Prostate gland (tissue), 2 donors: Measurements from ENCODE around the gene ZNF804A. TPM values are rescaled to one million over a fixed set of nuclear protein-coding genes. Genes with fewer than 3 reads are reported as not detected.

Experiments used
- DNase-seq: peaks from one replicate; pipeline ENCODE4 v3.0.0-alpha.2; 2019; ENCODE audit warnings: low spot score
- H3K27ac ChIP-seq, 2 donors: fragments of 200-600 bp; sonication (generic); 2 replicates each; pipeline ENCODE4 v1.5.1; 2017 to 2019
- H3K27me3 ChIP-seq: fragments of 200-600 bp; sonication (generic); replicated peaks from 2 replicates; pipeline ENCODE4 v1.5.1; 2019; ENCODE audit not compliant: insufficient read depth
- H3K36me3 ChIP-seq, 2 donors: fragments of 200-600 bp; sonication (generic); 1 replicate in 1 of 2; 2 replicates in 1 of 2; pipeline versions ENCODE4 v1.5.1 to v1.8.1; 2017 to 2019
- H3K4me1 ChIP-seq: fragments of 200-600 bp; sonication (generic); replicated peaks from 2 replicates; pipeline ENCODE4 v1.5.1; 2019
- H3K4me3 ChIP-seq, 2 donors: fragments of 200-600 bp; sonication (generic); 2 replicates each; pipeline ENCODE4 v1.5.1; 2017 to 2019
- H3K9me3 ChIP-seq: fragments of 200-600 bp; sonication (generic); 2 replicates; pipeline ENCODE4 v1.5.1; 2017
- POLR2A ChIP-seq: fragments of 450-650 bp; IDR thresholded peaks from one replicate; pipeline ENCODE4 v1.6.1; 2016; ENCODE audit warnings: antibody characterized with exemption, mild to moderate bottlenecking
- POLR2AphosphoS5 ChIP-seq: sonication (generic); formaldehyde crosslinking; IDR thresholded peaks from one replicate; pipeline ENCODE4 v1.6.1; 2017; ENCODE audit warnings: antibody characterized with exemption
- WGBS: methylation state at CpG from one replicate; pipeline ENCODE4 v1.1.5; 2018; 5-methylcytosine and 5-hydroxymethylcytosine counted together
- intact Hi-C: fragments of 100-400 bp; cut with DNase I; formaldehyde crosslinking; loops from one replicate; pipeline ENCODE4 v1.14.2; 2022
- total RNA-seq, 2 donors: library from RNA; depleted of rRNA; stranded (reverse); fragments of >200 nt; gene quantifications; one replicate each; pipeline ENCODE4 v1.1.0, GENCODE V29; 2016
- TF ChIP-seq, protein P1 (sequence below), 4 experiments: fragments of 200-600 bp in 2 of 4; fragments of 450-650 bp in 2 of 4; sonication (generic) in 2 of 4; IDR thresholded peaks; 1 replicate in 3 of 4; 2 replicates in 1 of 4; pipeline ENCODE4 v1.5.1; 2016 to 2019; ENCODE audit warnings: antibody characterized with exemption in 4 of 4, mild to moderate bottlenecking in 2 of 4, moderate library complexity in 2 of 4

ZNF804A gene
- total RNA-seq, 2 donors from 2014 or later: 0.41 to 0.80 TPM

DNA sequence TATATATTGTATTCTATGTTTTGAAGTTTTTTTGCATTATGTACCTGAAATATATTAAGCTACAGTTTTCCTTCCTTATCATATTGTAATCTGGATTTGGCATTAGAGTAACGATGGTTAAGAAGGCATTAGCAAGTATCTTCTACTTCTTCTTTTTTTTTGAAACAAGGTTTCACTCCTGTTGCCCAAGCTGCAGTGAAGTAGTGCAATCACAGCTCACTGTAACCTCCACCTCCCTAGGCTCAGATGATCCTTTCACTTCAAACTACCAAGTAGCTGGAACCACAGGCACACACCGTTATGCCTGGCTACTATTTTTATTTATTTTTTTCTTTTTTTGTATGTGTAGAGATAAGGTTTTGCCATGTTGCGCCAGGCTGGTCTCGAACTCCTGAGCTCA is 201.1 kb downstream of the ZNF804A start:
- H3K27ac ChIP-seq: no peak overlapping the region
- no peak overlapping the region for H3K4me3 ChIP-seq
- no peaks in the 10 kb centered on the region for H3K36me3 ChIP-seq
- WGBS: 93% methylated on average over 4 of the region's 4 CpGs
- intact Hi-C loops: no loop called here
- no peaks in the 10 kb centered on the region for H3K9me3 ChIP-seq
- no peak for DNase-seq
- H3K27me3 ChIP-seq: no peaks in the 10 kb centered on the region
- no peaks in the 10 kb centered on the region for H3K4me1 ChIP-seq
- TF ChIP-seq, protein P1, sequence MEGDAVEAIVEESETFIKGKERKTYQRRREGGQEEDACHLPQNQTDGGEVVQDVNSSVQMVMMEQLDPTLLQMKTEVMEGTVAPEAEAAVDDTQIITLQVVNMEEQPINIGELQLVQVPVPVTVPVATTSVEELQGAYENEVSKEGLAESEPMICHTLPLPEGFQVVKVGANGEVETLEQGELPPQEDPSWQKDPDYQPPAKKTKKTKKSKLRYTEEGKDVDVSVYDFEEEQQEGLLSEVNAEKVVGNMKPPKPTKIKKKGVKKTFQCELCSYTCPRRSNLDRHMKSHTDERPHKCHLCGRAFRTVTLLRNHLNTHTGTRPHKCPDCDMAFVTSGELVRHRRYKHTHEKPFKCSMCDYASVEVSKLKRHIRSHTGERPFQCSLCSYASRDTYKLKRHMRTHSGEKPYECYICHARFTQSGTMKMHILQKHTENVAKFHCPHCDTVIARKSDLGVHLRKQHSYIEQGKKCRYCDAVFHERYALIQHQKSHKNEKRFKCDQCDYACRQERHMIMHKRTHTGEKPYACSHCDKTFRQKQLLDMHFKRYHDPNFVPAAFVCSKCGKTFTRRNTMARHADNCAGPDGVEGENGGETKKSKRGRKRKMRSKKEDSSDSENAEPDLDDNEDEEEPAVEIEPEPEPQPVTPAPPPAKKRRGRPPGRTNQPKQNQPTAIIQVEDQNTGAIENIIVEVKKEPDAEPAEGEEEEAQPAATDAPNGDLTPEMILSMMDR (IDR thresholded peaks at IDR 0.05): no peak
- TF ChIP-seq POLR2AphosphoS5: no peak
- TF ChIP-seq POLR2A: no peak

GRCh38 chr2:184814421-184814820 is 216.1 kb downstream of the ZNF804A start:
- no peaks in the 10 kb centered on the region for H3K4me1 ChIP-seq
- TF ChIP-seq POLR2A (no peak), POLR2AphosphoS5 (no peak)
- TF ChIP-seq, protein P1 (IDR thresholded peaks at IDR 0.05): no peak
- WGBS: 52% methylated on average over 3 of the region's 3 CpGs
- H3K27me3 ChIP-seq: no peaks in the 10 kb centered on the region
- H3K9me3 ChIP-seq: no peaks in the 10 kb centered on the region
- H3K4me3 ChIP-seq: no peak overlapping the region
- DNase-seq: no peak
- H3K27ac ChIP-seq: no peak overlapping the region
- intact Hi-C loops: no loop called here
- H3K36me3 ChIP-seq: no peaks in the 10 kb centered on the region

- Histone ChIP-seq H3K27me3 (no peaks in the 10 kb centered on the region), H3K9me3 (no peaks in the 10 kb centered on the region), H3K36me3 (no peaks in the 10 kb centered on the region), H3K4me3 (no peak overlapping the region), H3K27ac (no peak overlapping the region), H3K4me1 (no peaks in the 10 kb centered on the region)
- WGBS: 32% methylated on average over 1 of the region's 1 CpG
- TF ChIP-seq POLR2AphosphoS5 (no peak), POLR2A (no peak)
- TF ChIP-seq, protein P1 (IDR thresholded peaks at IDR 0.05): no peak
- intact Hi-C loops: no loop called here
- DNase-seq: no peak
Observed at GRCh38 chr2:184815824-184816223, 217.5 kb downstream of the ZNF804A start.

DNA sequence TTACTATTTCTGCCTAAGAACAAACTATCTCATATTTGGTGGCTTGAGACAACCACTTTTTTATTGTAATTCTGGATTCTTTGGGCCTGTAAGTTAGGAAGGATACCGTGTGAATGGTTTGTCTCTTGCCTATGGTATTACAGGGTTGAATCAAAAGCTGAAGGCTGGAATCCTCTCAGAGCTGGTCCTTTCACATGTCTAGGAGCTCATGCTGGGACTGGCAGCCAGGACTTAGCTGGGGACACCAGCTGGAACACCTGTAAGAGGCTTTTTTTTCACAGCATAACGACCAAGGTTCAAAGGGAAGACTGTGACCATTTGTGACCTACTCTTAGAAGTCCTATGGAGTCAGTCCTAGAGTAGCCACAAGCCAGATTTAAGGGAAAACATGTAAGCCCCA is 226.3 kb downstream of the ZNF804A start:
- no peaks in the 10 kb centered on the region for H3K36me3 ChIP-seq
- no peaks in the 10 kb centered on the region for H3K9me3 ChIP-seq
- no peak overlapping the region for H3K27ac ChIP-seq
- no peaks in the 10 kb centered on the region for H3K4me1 ChIP-seq
- no peaks in the 10 kb centered on the region for H3K27me3 ChIP-seq
- H3K4me3 ChIP-seq: no peak overlapping the region
- TF ChIP-seq, protein P1 (IDR thresholded peaks at IDR 0.05): no peak
- no peak for TF ChIP-seq POLR2A
- TF ChIP-seq POLR2AphosphoS5: no peak
- 35% methylated on average over 2 of the region's 2 CpGs for WGBS
- no peak for DNase-seq
- intact Hi-C loops: no loop called here

GRCh38 chr2:184830531-184830930 is 232.2 kb downstream of the ZNF804A start:
- no peak for TF ChIP-seq POLR2AphosphoS5
- TF ChIP-seq, protein P1 (IDR thresholded peaks at IDR 0.05): no peak
- no peak for TF ChIP-seq POLR2A
- H3K27me3 ChIP-seq: no peaks in the 10 kb centered on the region
- intact Hi-C loops: no loop called here
- no peak overlapping the region for H3K4me3 ChIP-seq
- H3K9me3 ChIP-seq: no peaks in the 10 kb centered on the region
- H3K27ac ChIP-seq: no peak overlapping the region
- no peak for DNase-seq
- no peaks in the 10 kb centered on the region for H3K4me1 ChIP-seq
- H3K36me3 ChIP-seq: no peaks in the 10 kb centered on the region
- WGBS: 82% methylated on average over 1 of the region's 1 CpG
